Measurements from ENCODE around the gene MIS18BP1.

- TF ChIP-seq CTCF (IDR thresholded peaks at IDR 0.05) = no peak
- TF ChIP-seq POLR2AphosphoS5 (IDR thresholded peaks at IDR 0.05) = no peak
- no peak for TF ChIP-seq POLR2A (IDR thresholded peaks at IDR 0.05)
Measured at GRCh38 chr14:45238988-45239387, 14.0 kb downstream of the MIS18BP1 start.
